H1 (cell line): ENCODE data around the gene GABRA4. TPM values are rescaled to one million over a fixed set of nuclear protein-coding genes. Genes with fewer than 3 reads are reported as not detected.

Source experiments
- FOSL1 ChIP-seq: IDR thresholded peaks from 2 replicates; pipeline ENCODE4 v1.6.1; 2011; ENCODE audit warnings: mild to moderate bottlenecking, low read depth, low read length, moderate library complexity; ENCODE audit not compliant: insufficient read depth
- RBBP5 ChIP-seq: IDR thresholded peaks from 2 replicates; pipeline ENCODE4 v1.7.1; 2012; ENCODE audit warnings: low read depth, mild to moderate bottlenecking, inconsistent platforms, low read length, moderate library complexity, borderline replicate concordance
- polyA plus RNA-seq, 7 experiments: library from polyadenylated mRNA; depleted of rRNA in 3 of 7; stranded (reverse) in 5 of 7; unstranded in 2 of 7; fragments of >200 nt in 5 of 7; fragments of 200-250 nt in 2 of 7; gene quantifications; 1 replicate in 5 of 7; 2 replicates in 1 of 7; 4 replicates in 1 of 7; pipeline versions ENCODE4 v1.2.1 to v1.2.3, GENCODE V29; 2011 to 2013; ENCODE audit warnings: missing spikeins in 2 of 7, mixed read lengths in 2 of 7
- total RNA-seq: library from RNA; stranded (reverse); fragmentation: NEBNext Ultra II Directional; extraction: Animal tissue kit (Norgen Biotek cat#: 25700); gene quantifications from 2 replicates; pipeline ENCODE4 v1.2.1, GENCODE V29; 2021

The GABRA4 gene
- total and polyA plus RNA-seq, 2 of the 8 experiments (the other 6 are each of a cell fraction or from before 2014, with no cell fraction given), result 0.09 to 0.37 TPM

- TF ChIP-seq RBBP5 (no peak), FOSL1 (no peak)
Observed at GRCh38 chr4:46967631-46968030, 25.8 kb downstream of the GABRA4 start (continued).
